Measurements from ENCODE around the gene PIP5K1B.

PIP5K1B gene

DNA sequence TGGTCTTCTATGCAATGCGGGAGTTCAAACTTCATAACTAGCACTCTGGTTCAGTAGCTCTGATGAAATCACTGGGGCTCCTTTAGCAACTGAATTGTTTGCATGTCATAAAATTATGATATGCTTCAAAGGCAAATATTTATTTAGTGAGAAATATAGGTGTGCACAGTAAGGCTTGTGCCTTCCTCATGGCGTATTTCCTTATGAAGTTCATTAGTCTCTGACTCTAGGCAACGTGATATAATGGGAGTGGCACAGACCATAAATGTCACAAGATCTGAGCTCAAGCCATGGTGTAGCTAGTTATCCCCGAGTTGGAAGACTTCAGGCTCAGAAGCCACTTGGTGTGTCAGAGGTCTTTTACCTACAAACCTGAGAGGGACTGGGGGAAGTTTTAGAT, 35.5 kb downstream of the PIP5K1B start:
- no peak for DNase-seq

DNA sequence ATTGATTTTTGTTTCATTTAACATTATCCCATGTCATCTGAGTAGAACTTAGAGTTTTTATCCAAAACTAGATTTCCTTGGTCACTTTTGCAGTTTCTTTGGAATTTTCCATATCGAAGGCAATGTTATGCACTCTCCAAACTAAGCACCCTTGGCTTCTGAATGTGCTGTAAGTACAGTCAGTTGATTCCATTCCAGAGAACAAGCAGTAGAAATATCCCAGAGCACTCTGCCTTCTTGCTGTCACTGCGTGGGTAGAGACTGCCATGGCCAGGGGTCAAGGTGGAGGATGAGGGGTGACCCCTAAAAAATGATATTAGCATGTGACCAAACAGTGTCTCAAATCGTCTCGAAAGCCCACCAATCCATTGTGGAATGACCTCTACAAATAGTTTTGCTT, 36.2 kb downstream of the PIP5K1B start:
- DNase-seq: no peak

DNA sequence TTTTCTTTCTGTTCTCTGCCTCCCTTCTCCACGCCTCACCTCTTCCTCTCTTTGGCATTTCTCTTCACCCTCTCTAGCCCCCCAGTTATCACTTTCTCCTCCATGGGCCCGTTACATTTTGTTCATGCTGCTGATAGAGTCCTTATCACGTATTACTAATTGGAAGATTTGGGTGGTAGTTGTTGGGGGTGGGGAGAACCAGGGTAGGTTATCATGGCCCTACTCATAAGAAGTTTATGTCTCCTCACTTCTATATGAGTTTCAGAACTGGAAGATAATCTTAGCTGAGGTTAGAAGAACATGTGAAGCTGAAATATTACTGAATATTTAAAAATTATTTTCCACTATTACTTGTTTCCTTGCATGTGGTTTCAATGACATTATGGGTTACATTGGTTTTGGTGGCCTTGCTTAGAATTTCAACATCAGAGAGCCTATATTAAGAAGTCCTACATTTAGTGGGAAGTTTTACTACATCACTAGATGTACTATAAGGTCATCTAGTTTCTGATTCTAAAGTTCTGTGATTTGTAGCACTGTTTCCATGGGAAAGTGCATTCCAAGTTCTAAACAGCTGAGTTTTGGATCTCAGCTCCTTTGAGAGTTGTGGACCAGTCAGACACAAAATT, 36.8 kb downstream of the PIP5K1B start:
- no peak for DNase-seq

DNA sequence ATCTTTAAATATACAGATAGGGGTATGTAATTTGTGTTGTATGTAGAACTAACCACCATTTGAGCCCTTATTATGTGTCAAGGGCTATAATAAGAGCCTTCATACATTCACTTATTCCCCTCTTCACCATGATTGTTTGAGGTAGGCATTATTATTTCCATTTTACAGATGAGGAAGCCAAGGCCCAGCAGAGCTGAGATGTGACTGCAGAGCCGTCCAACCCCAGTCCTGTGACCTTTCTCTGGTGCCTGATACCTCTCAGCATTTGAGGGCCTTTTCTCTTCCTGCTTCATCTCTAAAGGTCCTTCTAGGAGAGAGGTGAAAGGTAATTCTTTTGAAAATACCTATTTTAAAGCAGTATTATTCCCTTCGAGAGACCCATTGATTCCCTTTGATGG, 37.3 kb downstream of the PIP5K1B start:
- no peak for DNase-seq

DNA sequence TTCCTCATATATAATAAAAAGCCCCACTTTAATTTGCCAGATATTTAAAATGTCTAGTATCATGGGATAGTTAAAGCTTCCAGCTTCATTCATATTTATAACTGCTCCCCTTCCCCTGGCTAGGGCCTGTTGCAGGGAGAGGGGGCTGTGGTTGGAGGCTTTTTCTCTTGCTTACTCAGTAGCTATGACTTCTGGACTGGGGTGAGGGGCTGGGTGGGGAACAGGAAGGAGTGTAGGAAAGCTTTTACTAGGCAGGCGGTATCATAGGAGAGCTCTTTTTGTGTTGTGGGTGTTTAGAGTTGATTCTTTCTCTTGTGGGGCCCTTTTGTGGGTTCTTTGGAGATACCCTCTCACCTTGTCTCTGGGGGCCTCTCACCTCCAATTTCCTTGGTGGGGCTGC, 39.4 kb downstream of the PIP5K1B start:
- no peak for DNase-seq

DNA sequence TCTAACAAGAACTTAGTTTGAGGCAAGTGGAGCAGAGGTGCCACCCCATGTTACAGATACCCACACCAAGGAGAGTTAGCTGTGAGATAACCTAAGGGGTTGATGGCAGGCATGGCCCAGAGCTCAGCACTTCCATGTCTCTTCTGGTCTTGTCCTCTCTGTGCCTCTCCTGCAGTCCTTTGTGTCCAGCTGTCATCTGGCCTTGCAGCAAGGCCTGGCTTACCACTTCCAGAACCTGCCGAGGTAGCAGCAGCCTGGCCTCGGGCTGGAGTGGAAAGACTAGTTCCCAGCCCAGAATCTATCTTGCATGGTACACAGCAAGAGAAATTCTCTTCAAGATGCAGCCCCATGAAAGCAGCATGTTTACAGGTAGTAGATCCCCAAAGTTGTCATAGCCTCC, 41.5 kb downstream of the PIP5K1B start:
- DNase-seq: no peak

DNA sequence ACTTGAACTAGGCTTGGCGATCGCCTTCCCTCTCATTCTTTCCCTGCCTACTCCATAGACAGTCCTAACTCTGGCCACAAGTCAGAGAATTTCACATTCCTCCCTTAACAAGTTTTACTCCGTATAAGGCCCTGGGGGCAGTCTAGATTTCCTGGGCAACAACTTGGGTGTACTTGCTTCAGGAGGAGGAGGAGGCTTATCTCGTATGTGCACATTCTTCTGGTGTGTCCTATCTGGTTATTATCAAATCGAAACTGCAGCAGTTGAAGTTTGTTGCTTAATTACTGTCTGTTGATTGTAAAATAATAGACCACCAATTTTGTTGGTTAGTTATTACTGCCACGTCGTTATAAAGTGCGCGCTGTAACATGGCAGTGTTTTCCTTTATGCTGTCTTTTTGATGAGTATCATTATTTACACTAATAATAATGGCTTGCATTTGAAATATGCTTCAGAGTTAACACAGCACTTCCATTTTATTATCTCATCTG, 42.0 kb downstream of the PIP5K1B start:
- no peak for DNase-seq

DNA sequence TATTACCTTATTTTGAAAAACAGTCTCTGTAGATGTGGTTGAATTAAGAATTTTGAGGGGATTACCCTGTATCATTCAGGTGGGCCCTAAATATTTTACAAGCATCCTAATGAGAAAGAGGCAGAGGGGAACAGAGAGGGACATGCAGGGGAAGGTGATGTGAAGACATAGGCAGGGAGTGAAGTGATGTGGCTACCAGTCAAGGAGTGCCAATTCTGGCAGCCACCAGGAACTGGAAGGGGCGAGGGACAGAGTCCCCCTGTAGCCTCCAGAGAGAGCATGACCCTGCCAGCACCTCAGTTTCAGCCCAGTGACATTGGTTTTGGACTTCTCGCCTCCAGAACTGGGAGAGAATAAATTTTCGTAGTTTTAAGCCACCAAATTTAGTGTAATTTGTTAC, 44.1 kb downstream of the PIP5K1B start:
- DNase-seq: no peak

DNA sequence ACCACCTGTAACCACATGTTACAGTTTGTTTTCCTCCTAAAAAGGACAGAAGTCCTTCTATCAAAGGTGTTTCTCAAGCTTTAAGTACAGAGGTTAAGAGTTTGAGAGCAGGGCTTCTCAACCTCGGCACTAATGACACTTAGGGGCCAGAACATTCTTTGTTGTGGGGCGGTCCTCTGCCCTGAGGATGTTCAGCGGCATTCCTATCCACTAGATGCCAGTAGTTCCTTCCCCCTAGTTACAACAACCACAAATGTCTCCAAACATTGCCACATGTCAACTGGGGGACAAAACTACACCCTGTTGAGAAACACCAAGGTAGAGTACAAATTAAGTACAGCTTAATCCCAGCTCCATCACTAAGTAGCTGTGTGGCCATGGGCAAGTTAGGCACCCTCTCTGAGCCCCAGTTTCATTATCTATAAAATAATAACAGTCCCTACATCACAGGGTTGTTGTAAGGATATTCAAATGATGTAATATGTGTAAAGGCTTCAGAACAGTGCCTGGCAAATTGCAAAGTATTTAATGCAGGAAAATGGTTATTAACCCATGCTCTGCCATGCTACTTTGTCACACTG, 44.6 kb downstream of the PIP5K1B start:
- no peak for DNase-seq

DNA sequence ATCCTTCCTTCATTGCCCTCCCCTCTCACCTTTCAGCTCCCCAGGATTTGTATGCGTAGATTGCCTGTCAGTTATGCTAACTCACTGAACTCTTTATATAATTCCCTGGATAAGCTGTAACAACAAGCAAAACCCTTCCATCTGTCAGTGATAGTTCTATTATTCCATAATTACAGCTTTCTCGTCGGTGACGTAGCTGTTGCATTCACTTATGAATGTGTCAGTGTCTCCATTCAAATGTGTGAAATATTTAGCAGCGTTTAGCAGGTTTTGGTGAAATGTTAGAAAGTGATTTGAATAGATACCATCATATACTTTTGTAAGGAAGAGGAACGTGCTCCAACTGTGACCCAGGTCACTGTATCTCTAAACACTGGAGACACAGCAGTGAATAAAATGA, 45.2 kb downstream of the PIP5K1B start:
- DNase-seq: no peak

DNA sequence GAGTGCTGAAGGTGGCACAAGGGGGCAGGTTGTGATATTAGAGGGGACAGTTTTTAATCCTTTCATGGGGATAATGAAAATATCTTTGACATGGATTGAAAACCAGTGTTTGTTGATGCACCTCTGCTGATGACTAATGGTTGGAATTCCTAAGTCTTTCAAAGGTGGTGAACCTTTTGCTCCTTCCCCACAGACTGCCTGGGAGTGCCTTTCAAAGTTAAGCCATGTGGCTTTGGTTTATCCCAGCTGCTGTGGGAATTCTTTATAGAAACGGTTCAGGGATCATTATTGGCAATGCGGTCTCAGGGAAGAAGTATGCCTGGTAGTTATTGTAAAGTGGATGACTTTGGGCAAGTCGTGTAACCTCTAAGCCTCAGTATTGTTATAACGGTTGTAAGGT, 45.7 kb downstream of the PIP5K1B start:
- no peak for DNase-seq

DNA sequence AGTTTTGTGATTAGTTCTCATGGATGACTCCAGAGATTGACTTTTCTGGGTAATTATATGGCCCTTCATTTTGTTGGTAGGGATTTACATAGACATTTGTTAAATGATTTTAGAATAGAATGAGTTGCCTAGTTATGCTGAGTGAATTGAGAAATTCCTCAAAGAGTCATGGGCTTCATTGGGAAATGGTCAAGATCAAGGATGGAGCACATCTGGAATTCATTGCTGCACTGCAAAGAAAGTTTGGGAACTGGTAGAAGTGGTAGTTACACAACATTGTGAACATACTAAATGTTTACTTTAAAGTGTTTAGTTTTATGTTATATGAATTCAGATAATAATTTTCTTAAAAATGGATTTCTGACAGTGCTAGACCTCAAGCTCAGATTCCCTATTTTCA, 46.5 kb downstream of the PIP5K1B start:
- DNase-seq: no peak

DNA sequence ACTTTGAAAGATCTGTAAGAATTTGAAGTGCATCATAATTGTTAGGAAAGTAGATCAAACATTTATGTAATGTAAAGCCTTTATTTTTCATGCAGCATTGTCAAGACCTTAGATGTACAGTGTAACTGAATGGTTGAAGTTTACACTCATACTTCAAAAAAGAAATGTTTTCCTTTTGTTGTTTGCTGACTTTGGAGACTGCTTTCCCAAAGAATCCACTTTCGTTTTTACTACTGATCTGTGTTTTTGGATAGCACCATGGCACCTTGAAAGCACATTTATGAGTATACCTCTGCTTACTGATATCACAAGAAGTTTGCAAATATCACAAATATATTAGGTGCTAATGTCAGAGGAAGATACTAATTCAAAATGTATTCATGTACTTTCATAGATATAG, 50.0 kb downstream of the PIP5K1B start:
- DNase-seq: no peak

DNA sequence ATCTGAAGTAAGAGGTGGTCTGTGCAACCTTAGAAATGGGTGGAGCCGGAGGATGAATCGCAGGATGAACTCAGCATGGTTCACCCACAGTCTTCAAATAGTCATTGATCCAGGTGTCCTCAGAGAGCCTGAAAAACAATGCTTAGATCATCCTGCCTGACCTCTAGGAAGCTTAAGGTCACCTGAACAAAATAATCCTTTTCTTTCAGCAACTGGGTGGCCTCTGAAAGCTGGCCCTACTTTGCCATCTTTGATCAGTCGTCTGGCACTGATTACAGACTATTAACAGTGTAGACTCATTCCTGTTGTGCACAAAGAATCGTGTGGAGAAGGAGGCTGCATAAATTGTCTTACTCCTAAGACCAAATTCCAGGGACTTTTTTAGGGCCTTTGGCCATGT, 50.7 kb downstream of the PIP5K1B start:
- DNase-seq: no peak

DNA sequence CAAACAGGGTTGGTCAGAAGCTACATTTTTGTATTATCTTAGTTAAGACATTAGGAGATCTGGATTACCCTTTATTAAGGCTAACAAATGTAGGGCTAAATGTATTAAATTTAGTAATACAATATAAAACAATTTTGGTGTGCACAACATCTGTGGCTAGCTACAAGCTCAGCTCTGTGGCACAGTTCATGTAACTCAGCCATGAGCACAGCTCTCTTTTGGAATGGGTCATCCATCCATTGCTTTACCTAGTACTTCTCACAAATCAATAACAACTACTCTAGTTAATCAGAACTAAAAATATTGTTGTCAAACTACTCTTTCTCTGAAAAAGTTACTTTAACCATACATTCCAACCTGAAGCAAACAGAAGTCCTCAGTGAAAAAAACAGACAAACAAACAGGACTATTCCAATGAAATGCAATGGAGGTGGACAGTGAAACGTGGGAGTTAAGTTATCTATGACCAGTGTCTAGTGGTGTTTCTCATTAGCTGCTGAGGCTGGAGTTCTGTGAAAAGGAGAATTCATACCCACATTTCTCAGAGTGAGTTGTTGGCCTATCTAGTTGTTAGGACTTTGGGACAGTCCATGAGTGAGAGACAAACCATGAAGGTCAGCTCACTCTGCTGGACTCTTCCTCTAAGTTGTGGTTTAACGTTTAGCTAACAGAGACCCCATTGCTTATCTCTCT, 55.1 kb downstream of the PIP5K1B start:
- DNase-seq: no peak

DNA sequence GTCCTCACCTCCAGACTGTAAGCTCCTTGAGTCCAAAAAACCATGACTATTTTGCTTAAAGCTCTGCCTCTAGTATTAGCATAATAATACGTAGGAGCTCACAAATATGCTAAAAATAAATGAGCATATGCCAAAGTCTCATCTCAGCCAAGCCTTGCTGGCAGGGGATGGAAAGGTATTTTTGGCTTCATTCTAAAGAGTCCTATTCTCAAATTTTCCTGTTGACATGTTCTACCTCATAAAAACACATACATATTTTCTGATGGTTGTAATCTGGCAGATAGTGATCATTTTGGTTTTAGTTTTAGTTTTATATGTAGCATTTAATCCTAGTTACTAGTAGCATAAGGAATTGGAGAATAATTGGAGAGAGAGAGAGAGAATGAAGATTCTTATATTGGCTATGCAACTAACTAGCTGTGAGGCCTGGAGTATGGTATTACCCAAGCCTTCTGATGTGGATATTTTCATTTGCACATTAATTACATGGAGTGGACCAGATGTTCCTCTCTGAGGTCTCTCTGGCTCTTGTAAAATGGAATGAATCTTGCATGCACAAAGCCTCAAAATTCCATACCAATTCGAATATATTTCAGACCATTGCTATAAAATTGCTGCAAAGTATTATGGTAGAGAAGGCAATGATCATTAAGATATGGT, 55.8 kb downstream of the PIP5K1B start:
- no peak for DNase-seq

DNA sequence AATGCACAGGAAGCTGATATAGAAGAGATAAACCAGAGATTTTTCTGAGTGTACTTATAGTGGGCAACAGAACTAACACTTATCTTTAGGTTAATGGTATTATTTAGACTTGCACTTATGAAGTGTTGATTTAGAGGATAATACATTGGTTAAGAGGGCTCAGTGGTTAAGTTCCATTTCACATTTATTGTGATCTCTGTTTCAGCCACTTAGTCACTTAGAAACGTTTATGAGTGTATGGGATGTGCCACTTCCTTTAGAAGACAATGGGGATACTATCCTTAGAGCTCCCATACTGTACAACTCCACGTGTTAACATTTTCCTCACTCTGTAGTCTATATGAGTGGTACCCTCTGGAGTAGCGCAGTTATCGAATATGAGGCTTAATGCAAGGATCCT, 57.5 kb downstream of the PIP5K1B start:
- no peak for DNase-seq

DNA sequence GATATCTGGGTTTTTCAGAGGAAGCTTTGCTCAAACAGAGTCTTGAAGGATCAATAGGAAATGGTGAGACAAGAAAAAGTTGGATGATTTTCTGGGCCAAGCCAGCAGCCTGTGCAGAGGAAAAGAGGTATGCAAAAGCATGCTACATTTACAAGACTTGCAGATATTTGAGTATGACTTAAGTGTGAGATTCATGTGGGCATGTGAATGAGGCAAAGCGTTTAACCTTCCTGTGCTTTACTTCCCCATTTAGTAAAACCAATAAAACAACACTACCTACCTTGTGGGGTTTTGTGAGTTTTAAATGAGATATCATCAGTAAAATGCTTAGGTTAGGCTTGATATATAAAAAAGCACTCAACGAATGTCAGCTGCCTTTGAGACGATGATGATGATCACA, 58.1 kb downstream of the PIP5K1B start:
- no peak for DNase-seq

DNA sequence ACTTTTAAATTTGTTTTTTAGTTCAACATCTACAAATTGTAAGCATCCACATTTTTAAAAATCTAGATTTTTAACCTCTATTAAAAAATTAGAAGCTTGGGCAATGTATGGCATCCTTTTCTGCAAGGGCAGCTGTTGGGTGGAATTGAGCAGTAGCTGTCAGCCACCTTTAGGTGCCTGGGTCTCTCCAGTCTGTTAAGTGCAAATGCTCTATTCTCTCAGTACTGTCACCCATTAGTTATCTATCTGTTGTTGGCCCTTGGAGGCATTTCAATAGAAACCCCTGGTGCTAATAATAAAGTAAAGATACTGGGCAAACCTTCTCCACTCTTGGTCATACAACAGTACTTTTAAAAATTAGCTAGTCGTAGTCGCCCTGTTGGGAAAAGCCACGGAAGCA, 63.6 kb downstream of the PIP5K1B start:
- DNase-seq: no peak

DNA sequence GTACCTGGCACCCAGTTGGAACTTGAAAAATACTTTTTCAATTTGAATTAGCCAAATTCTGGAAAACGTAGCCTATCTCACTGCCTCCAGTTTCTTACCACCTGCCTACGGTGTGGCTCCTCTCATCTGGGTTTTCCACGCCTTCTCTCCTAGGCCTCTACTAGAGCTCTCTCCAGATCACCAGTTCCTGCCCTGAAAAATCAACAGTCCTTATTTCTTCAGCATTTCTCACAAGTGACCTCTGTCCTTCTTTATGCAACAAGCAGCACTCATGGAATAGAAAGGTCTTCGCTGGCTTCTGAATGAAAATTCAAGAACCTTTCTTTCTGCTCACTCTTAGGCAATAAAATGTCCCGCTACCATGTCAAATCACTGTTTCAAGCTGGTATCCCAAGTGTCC, 64.8 kb downstream of the PIP5K1B start:
- DNase-seq: no peak

DNA sequence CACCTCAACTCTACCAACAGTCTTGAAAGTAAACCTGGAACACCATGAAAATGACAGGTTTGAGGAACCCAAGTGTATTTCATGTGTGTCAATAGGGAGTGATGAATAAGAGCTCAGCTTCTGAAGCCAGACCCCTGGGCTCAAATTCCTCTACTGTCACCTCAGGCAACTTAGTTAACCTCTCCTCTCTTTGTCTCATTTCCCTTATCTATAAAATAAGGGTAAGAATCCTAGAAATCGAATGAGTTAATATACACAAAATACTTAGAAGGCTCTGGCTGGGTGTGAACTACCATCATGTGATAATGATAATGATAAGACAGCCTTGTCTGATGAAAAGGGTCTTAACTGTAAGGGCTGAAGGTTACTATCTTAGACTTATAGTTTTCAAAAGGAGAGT, 66.3 kb downstream of the PIP5K1B start:
- DNase-seq: no peak

DNA sequence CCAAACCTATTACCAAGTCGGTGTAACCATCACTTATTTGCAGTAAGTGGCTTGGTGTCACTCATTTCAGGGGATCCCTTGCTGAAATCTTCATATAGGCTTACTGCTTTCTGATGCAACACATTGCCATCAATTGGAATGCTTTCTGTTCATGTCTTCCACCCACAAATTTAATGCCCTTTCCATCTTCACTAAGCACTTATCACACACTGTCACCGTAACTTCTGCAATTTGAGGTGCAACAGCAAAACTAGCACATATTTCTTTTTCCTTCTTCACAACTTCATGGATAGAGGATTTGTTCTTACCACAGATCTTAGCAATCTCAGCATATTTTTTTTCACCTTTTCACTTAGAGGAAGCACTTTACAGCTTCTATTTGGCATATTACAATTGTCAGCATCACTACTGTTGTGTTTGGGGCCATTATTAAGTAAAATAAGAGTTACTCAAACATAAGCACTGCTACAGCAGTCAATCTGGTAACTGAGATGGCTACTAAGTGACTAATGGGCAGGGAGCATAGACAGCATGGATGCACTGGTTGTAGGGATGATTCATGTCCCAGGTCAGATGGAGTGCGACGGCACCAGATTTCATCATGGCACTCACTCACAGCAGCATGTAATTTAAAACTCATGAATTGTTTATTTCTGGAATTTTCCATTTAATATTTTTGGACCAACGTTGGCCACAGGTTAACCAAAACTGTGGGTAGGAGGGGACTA, 70.1 kb downstream of the PIP5K1B start:
- peak; percentile 48 for DNase-seq

DNA sequence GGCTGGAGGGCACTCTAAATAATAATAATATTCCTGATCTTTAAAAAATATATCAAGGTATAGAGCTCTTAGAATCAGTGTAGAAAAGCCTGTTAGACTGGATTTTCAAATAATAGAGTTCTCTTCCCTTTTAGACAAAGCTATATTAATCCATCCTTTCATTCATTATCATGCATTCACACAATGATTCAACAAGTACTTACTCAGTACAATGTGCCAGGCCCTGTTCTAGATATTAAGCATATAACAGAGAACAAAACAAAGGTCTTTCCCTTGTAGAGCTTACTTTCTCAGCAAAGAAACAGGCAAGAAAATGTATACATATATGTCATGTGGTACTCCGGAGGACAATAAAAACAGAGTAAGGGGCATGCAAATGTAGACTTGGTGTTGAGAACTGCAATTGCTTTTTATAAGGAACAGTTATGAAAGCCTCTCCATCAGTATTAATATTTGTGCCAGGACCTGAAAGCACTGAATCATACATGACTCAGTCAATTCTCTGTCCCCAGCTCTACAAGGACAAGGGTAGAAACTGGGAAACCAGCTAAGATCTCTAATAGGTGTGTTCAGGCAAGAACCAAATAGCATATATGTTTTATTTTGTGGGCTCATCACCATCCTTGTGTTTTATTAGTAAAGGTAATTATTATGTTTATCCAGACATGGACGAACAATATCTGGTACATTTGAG, 72.2 kb downstream of the PIP5K1B start:
- no peak for DNase-seq

Measured in fibroblast of upper back skin (primary cell).